IMR-90 (cell line): ENCODE results near the gene PPP1R1A. TPM values are rescaled to one million over a fixed set of nuclear protein-coding genes. Genes with fewer than 3 reads are reported as not detected.

Source experiments
- ATAC-seq: fragments of 200-7000 bp; cut with Tn5 transposase; 2 replicates; pipeline ENCODE4 v1.9.1; 2020; ENCODE audit warnings: low read depth, mild to moderate bottlenecking, moderate library complexity
- BruUV-seq: library from RNA; stranded (reverse); fragments of 400-500 nt; replicated peaks from 2 replicates; lab custom pipeline; 2021; lab: Mats Ljungman, UMichigan
- CTCF ChIA-PET: fragments of 300-600 bp; formaldehyde crosslinking; extraction: SDS; loops from one replicate; lab custom pipeline; 2021; ENCODE audit warnings: antibody characterized with exemption; lab: Yijun Ruan, JAX
- POLR2A ChIA-PET: fragments of 300-600 bp; sonication (Branson Sonifier 250); formaldehyde crosslinking; loops from one replicate; lab custom pipeline; 2022; ENCODE audit warnings: antibody characterized with exemption; ENCODE audit not compliant: unreplicated experiment; lab: Charles Lee
- DNase-seq: peaks from one replicate; pipeline ENCODE4 v3.0.0; 2013
- H2AFZ ChIP-seq: replicated peaks from 2 replicates; pipeline ENCODE3; 2013; ENCODE audit warnings: low read length, mild to moderate bottlenecking; ENCODE audit not compliant: poor library complexity
- H2AK5ac ChIP-seq: 2 replicates; pipeline ENCODE4 v1.6.1; 2013; ENCODE audit warnings: low read depth, low read length, inconsistent platforms
- H2AK9ac ChIP-seq: replicated peaks from 2 replicates; pipeline ENCODE3; 2013; ENCODE audit warnings: mild to moderate bottlenecking, low read depth, low read length, moderate library complexity; ENCODE audit not compliant: poor library complexity
- H2BK120ac ChIP-seq: 2 replicates; pipeline ENCODE4 v1.6.1; 2013; ENCODE audit warnings: low read depth, low read length, inconsistent platforms
- H2BK15ac ChIP-seq: 3 replicates; pipeline ENCODE4 v1.6.1; 2013; ENCODE audit warnings: low read depth, low read length, inconsistent platforms
- H2BK20ac ChIP-seq: 2 replicates; pipeline ENCODE4 v1.6.1; 2013; ENCODE audit warnings: low read depth, mild to moderate bottlenecking, inconsistent platforms, low read length, moderate library complexity
- H2BK5ac ChIP-seq: 2 replicates; pipeline ENCODE4 v1.6.1; 2013; ENCODE audit warnings: mild to moderate bottlenecking, low read depth, low read length, inconsistent platforms; ENCODE audit not compliant: poor library complexity, severe bottlenecking
- H3K14ac ChIP-seq: replicated peaks from 2 replicates; pipeline ENCODE4 v1.6.1; 2013; ENCODE audit warnings: low read depth, low read length, inconsistent platforms
- H3K18ac ChIP-seq: 2 replicates; pipeline ENCODE4 v1.6.1; 2013; ENCODE audit warnings: low read depth, low read length, control low read depth
- H3K23ac ChIP-seq: 2 replicates; pipeline ENCODE4 v1.6.1; 2013; ENCODE audit warnings: low read depth, low read length, inconsistent platforms
- H3K27ac ChIP-seq: 2 replicates; pipeline ENCODE4 v1.5.1; 2013; ENCODE audit warnings: mild to moderate bottlenecking, control low read depth, low read length; ENCODE audit not compliant: insufficient read depth
- H3K27me3 ChIP-seq: 2 replicates; pipeline ENCODE4 v1.6.1; 2013; ENCODE audit warnings: low read length; ENCODE audit not compliant: control insufficient read depth, insufficient read depth
- H3K36me3 ChIP-seq: 2 replicates; pipeline ENCODE4 v1.6.1; 2013; ENCODE audit warnings: low read length, mixed read lengths; ENCODE audit not compliant: control insufficient read depth, insufficient read depth
- H3K4ac ChIP-seq: 2 replicates; pipeline ENCODE4 v1.6.1; 2013; ENCODE audit warnings: low read depth, low read length, inconsistent platforms
- H3K4me1 ChIP-seq: 2 replicates; pipeline ENCODE4 v1.6.1; 2013; ENCODE audit warnings: low read length, mixed read lengths; ENCODE audit not compliant: control insufficient read depth, insufficient read depth
- H3K4me2 ChIP-seq: 2 replicates; pipeline ENCODE4 v1.6.1; 2013; ENCODE audit warnings: low read depth, mild to moderate bottlenecking, control low read depth, low read length, moderate library complexity
- H3K4me3 ChIP-seq: 2 replicates; pipeline ENCODE4 v1.5.1; 2013; ENCODE audit warnings: low read depth, mild to moderate bottlenecking, control low read depth, low read length, moderate library complexity; ENCODE audit not compliant: insufficient read depth
- H3K56ac ChIP-seq: 2 replicates; pipeline ENCODE4 v1.6.1; 2013; ENCODE audit warnings: low read length, inconsistent platforms; ENCODE audit not compliant: insufficient read depth; ENCODE audit errors: extremely low read depth
- H3K79me1 ChIP-seq, 2 experiments: 2 replicates each; pipeline ENCODE4 v1.6.1; 2013; ENCODE audit warnings: low read length in 2 of 2, inconsistent platforms in 1 of 2, low read depth in 1 of 2
- H3K9ac ChIP-seq: 2 replicates; pipeline ENCODE4 v1.6.1; 2013; ENCODE audit warnings: low read depth, low read length, control low read depth
- H3K9me1 ChIP-seq: 2 replicates; pipeline ENCODE4 v1.6.1; 2013; ENCODE audit warnings: low read length, inconsistent platforms; ENCODE audit not compliant: insufficient read depth
- H3K9me3 ChIP-seq: 2 replicates; pipeline ENCODE4 v1.6.1; 2013; ENCODE audit warnings: low read length; ENCODE audit not compliant: control insufficient read depth, insufficient read depth
- H4K20me1 ChIP-seq: 2 replicates; pipeline ENCODE4 v1.6.1; 2013; ENCODE audit warnings: low read length, inconsistent platforms; ENCODE audit not compliant: insufficient read depth
- H4K5ac ChIP-seq: 2 replicates; pipeline ENCODE4 v1.6.1; 2013; ENCODE audit warnings: mild to moderate bottlenecking, low read depth, low read length, control low read depth
- H4K8ac ChIP-seq, 2 experiments: 2 replicates each; pipeline ENCODE4 v1.6.1; 2013; ENCODE audit warnings: low read depth in 2 of 2, low read length in 2 of 2, control low read depth in 1 of 2, inconsistent platforms in 1 of 2
- H4K91ac ChIP-seq: 2 replicates; pipeline ENCODE4 v1.6.1; 2013; ENCODE audit warnings: low read depth, low read length, inconsistent platforms; ENCODE audit not compliant: insufficient read depth
- BHLHE40 ChIP-seq: fragments of 150-350 bp; IDR thresholded peaks from 2 replicates; pipeline ENCODE4 v1.6.1; 2016; ENCODE audit warnings: mild to moderate bottlenecking, low read depth, low read length
- CHD1 ChIP-seq: IDR thresholded peaks from 2 replicates; pipeline ENCODE4 v1.6.1; 2012; ENCODE audit warnings: low read depth, low read length, improper control_type of control experiment
- FOS ChIP-seq: fragments of 150-350 bp; IDR thresholded peaks from 2 replicates; pipeline ENCODE4 v1.6.1; 2016; ENCODE audit warnings: low read depth, low read length
- MAFK ChIP-seq: IDR thresholded peaks from 2 replicates; pipeline ENCODE4 v1.6.1; 2012; ENCODE audit warnings: low read depth, low read length, improper control_type of control experiment
- MAZ ChIP-seq: IDR thresholded peaks from 2 replicates; pipeline ENCODE4 v1.6.1; 2012; ENCODE audit warnings: low read depth, mild to moderate bottlenecking, low read length, improper control_type of control experiment, moderate library complexity, borderline replicate concordance
- MXI1 ChIP-seq: IDR thresholded peaks from 2 replicates; pipeline ENCODE4 v1.6.1; 2012; ENCODE audit warnings: low read depth, mild to moderate bottlenecking, low read length, moderate library complexity, borderline replicate concordance
- NFE2L2 ChIP-seq: fragments of 150-350 bp; IDR thresholded peaks from 2 replicates; pipeline ENCODE4 v1.6.1; 2016; ENCODE audit warnings: low read depth, mild to moderate bottlenecking, low read length
- POLR2A ChIP-seq: IDR thresholded peaks from 2 replicates; pipeline ENCODE4 v1.6.1; 2012; ENCODE audit warnings: mild to moderate bottlenecking, low read depth, low read length
- RAD21 ChIP-seq: IDR thresholded peaks from 2 replicates; pipeline ENCODE4 v1.6.1; 2012; ENCODE audit warnings: low read length, improper control_type of control experiment
- RCOR1 ChIP-seq: IDR thresholded peaks from 2 replicates; pipeline ENCODE4 v1.6.1; 2012; ENCODE audit warnings: mild to moderate bottlenecking, low read length, improper control_type of control experiment; ENCODE audit not compliant: insufficient replicate concordance
- SMC3 ChIP-seq: fragments of 150-350 bp; IDR thresholded peaks from 2 replicates; pipeline ENCODE4 v1.6.1; 2016; ENCODE audit warnings: low read depth, mild to moderate bottlenecking, antibody characterized with exemption, low read length, moderate library complexity
- WGBS, 2 experiments: methylation state at CpG; one replicate each; pipeline versions ENCODE4 v1.1.5 to v1.1.7; 2013; ENCODE audit warnings: missing lambda C conversion rate in 2 of 2; ENCODE audit not compliant: insufficient read length in 1 of 2; ENCODE audit errors: extremely low coverage in 2 of 2; 5-methylcytosine and 5-hydroxymethylcytosine counted together
- dilution Hi-C: fragments of 300-500 bp; cut with HindIII; formaldehyde crosslinking; loops from one replicate; pipeline ENCODE4 v1.14.3; 2018; ENCODE audit warnings: low sequenced_read_pairs; ENCODE audit not compliant: unreplicated experiment
- in situ Hi-C: fragments of 300-500 bp; cut with MboI; formaldehyde crosslinking; loops from 3 replicates; pipeline ENCODE4 v1.14.3; 2019; ENCODE audit warnings: low sequenced_read_pairs, inconsistent platforms, mixed read lengths
- intact Hi-C: fragments of 100-400 bp; cut with micrococcal nuclease; formaldehyde crosslinking; loops from 2 replicates; pipeline ENCODE4 v1.10.0; 2022
- polyA plus RNA-seq, 3 experiments: library from polyadenylated mRNA; depleted of rRNA; stranded (reverse); fragments of >200 nt; gene quantifications; 2 replicates each; pipeline ENCODE4 v1.2.3, GENCODE V29; 2012; ENCODE audit warnings: low replicate concordance in 1 of 3
- total RNA-seq: library from RNA; depleted of rRNA; stranded (reverse); fragments of >200 nt; gene quantifications from 2 replicates; pipeline ENCODE4 v1.2.3, GENCODE V29; 2012
- TF ChIP-seq, protein P1 (sequence below): fragments of 150-350 bp; IDR thresholded peaks from 2 replicates; pipeline ENCODE4 v1.6.1; 2016; ENCODE audit warnings: low read depth, mild to moderate bottlenecking, low read length, moderate library complexity, borderline replicate concordance
- TF ChIP-seq, protein P2 (sequence below): fragments of 150-350 bp; IDR thresholded peaks from 2 replicates; pipeline ENCODE4 v1.6.1; 2017; ENCODE audit warnings: mild to moderate bottlenecking, antibody characterized with exemption, low read length, low read depth

Gene PPP1R1A
- total and polyA plus RNA-seq, 2 of the 4 experiments (the other 2 are of a cell fraction): not detected

DNA sequence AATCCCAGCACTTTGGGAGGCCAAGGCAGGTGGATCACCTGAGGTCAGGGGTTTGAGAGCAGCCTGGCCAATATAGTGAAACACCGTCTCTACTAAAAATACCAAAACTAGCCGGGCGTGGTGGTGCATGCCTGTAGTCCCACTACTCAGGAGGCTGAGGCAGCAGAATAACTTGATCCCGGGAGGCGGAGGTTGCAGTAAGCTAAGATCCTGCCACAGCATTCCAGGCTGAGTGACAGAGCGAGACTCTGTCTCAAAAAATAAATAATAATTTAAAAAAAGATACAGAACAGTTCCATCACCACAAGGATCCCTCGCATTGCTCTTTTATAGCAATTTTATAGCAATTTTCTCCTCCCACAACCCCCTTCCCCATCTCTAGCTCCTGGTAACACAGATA lies 43.7 kb downstream of the PPP1R1A start:
- intact Hi-C loops (no loop called here), dilution Hi-C loops (no loop called here), in situ Hi-C loops (no loop called here)
- ChIA-PET CTCF (no interaction called here), POLR2A (no interaction called here)
- H4K5ac ChIP-seq: no peak overlapping the region
- H3K4ac ChIP-seq: no peak overlapping the region
- no peak overlapping the region for H2AK9ac ChIP-seq
- no peak overlapping the region for H2BK120ac ChIP-seq
- no peak overlapping the region for H3K9ac ChIP-seq
- no CpG with 5 or more reads among the region's 7 CpGs for WGBS, 2 experiments
- H3K9me3 ChIP-seq: no peaks in the 10 kb centered on the region
- H3K79me1 ChIP-seq: no peaks in the 10 kb centered on the region
- no peak for ATAC-seq
- H3K18ac ChIP-seq: no peak overlapping the region
- DNase-seq: no peak
- H3K4me3 ChIP-seq: no peak overlapping the region
- H4K8ac ChIP-seq: no peak overlapping the region
- H2BK20ac ChIP-seq: no peak overlapping the region
- H4K91ac ChIP-seq: no peak overlapping the region
- no peak overlapping the region for H3K14ac ChIP-seq
- H2AK5ac ChIP-seq: no peak overlapping the region
- H4K20me1 ChIP-seq: no peaks in the 10 kb centered on the region
- H3K9me1 ChIP-seq: no peaks in the 10 kb centered on the region
- no peaks in the 10 kb centered on the region for H3K4me1 ChIP-seq
- H3K4me2 ChIP-seq: no peak overlapping the region
- no peak overlapping the region for H3K56ac ChIP-seq
- BruUV-seq: no TSS peak
- TF ChIP-seq MXI1: no peak
- TF ChIP-seq SMC3: no peak
- no peak for TF ChIP-seq CHD1
- TF ChIP-seq BHLHE40: no peak
- TF ChIP-seq POLR2A: no peak
- TF ChIP-seq RCOR1: no peak
- TF ChIP-seq MAZ: no peak
- no peak for TF ChIP-seq NFE2L2
- TF ChIP-seq, protein P1, sequence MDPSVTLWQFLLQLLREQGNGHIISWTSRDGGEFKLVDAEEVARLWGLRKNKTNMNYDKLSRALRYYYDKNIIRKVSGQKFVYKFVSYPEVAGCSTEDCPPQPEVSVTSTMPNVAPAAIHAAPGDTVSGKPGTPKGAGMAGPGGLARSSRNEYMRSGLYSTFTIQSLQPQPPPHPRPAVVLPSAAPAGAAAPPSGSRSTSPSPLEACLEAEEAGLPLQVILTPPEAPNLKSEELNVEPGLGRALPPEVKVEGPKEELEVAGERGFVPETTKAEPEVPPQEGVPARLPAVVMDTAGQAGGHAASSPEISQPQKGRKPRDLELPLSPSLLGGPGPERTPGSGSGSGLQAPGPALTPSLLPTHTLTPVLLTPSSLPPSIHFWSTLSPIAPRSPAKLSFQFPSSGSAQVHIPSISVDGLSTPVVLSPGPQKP: no peak
- no peak for TF ChIP-seq FOS
- TF ChIP-seq, protein P2, sequence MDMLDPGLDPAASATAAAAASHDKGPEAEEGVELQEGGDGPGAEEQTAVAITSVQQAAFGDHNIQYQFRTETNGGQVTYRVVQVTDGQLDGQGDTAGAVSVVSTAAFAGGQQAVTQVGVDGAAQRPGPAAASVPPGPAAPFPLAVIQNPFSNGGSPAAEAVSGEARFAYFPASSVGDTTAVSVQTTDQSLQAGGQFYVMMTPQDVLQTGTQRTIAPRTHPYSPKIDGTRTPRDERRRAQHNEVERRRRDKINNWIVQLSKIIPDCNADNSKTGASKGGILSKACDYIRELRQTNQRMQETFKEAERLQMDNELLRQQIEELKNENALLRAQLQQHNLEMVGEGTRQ: no peak
- TF ChIP-seq MAFK: no peak
- TF ChIP-seq RAD21: no peak
- no peak overlapping the region for H2BK5ac ChIP-seq
- no peak overlapping the region for H2AFZ ChIP-seq
- H2BK15ac ChIP-seq: no peak overlapping the region
- no peak overlapping the region for H3K23ac ChIP-seq
- peaks cover 34% of the 10 kb centered on the region for H3K27me3 ChIP-seq
- no peak overlapping the region for H3K27ac ChIP-seq
- H3K36me3 ChIP-seq: no peaks in the 10 kb centered on the region
